ENCODE data around the gene SLC17A4. TPM values are rescaled to one million over a fixed set of nuclear protein-coding genes. Genes with fewer than 3 reads are reported as not detected.

Gene SLC17A4, protein sequence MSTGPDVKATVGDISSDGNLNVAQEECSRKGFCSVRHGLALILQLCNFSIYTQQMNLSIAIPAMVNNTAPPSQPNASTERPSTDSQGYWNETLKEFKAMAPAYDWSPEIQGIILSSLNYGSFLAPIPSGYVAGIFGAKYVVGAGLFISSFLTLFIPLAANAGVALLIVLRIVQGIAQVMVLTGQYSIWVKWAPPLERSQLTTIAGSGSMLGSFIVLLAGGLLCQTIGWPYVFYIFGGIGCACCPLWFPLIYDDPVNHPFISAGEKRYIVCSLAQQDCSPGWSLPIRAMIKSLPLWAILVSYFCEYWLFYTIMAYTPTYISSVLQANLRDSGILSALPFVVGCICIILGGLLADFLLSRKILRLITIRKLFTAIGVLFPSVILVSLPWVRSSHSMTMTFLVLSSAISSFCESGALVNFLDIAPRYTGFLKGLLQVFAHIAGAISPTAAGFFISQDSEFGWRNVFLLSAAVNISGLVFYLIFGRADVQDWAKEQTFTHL
- not detected in 2 replicates for total RNA-seq

DNA sequence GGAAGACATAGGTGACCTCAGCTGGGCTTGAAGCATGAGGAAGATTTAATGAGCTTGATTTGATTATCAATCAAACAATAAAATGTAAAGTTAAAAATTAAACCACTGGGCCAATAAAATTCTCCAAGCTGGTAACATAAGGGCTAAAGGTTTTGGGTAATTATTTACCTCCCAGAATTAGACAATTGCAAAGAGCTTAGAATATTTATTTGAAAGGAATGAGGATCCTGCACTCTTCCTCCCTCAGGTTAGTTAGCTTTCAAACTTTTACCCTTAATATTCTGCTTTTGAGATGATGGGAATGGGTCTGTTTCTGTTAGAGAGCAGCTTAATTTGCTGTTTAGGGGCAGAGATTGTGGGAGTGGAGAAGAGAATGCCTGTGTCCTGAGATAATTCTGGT, at the start of gene SLC17A4:
Gene SLC17A4, plus strand, starts transcription at position 208 of the 400 bp plus-strand sequence. CDS start 7,221 bp downstream, outside the sequence.
- no peak for DNase-seq (ENCODE audit: low read depth)
- TF ChIP-seq, protein P1, sequence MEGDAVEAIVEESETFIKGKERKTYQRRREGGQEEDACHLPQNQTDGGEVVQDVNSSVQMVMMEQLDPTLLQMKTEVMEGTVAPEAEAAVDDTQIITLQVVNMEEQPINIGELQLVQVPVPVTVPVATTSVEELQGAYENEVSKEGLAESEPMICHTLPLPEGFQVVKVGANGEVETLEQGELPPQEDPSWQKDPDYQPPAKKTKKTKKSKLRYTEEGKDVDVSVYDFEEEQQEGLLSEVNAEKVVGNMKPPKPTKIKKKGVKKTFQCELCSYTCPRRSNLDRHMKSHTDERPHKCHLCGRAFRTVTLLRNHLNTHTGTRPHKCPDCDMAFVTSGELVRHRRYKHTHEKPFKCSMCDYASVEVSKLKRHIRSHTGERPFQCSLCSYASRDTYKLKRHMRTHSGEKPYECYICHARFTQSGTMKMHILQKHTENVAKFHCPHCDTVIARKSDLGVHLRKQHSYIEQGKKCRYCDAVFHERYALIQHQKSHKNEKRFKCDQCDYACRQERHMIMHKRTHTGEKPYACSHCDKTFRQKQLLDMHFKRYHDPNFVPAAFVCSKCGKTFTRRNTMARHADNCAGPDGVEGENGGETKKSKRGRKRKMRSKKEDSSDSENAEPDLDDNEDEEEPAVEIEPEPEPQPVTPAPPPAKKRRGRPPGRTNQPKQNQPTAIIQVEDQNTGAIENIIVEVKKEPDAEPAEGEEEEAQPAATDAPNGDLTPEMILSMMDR (conservative IDR thresholded peaks at IDR 0.05; ENCODE audit: low read depth, low read length): no peak
- peak within 1 kb of the TSS; percentile 24 for H3K4me3 ChIP-seq (ENCODE audit: low read depth, low read length)

DNA sequence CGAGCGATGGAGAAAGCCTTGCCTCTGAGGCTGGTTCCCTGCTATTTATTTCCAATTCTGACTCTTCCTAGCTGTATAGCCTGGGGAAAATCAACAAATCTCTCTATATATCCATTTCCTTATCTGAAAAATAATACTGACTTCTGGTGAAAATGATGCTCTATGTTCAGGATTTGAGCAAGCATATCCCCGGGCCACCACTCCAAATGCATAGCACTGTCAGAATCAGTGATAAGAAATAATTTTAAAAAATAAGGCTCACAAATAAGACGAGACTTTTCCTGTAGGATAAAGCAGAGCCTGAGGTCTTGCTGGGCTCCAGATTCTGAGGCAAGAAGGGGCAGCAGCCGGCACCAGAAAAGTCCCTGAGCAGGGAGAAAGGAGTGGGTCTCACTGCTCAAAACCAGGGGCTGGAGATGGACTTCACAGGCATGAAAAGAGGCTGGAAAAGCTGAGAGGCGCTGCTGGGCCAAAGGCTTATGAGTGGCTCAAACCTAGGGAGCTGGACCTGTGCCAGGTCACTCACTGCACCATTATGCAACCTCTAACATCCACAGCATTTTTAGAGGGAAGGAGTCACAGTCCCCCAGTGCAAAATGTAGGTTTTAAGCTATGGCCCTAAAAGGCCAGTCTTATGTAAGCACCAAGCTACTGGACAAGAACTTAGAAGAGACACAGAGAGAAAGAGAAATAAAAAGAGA, 48.1 kb upstream of the SLC17A4 start:
- H3K4me3 ChIP-seq (ENCODE audit: low read depth, low read length): no peak overlapping the region
- peak; percentile 6 for DNase-seq (ENCODE audit: low read depth)
- TF ChIP-seq, protein P1 (conservative IDR thresholded peaks at IDR 0.05; ENCODE audit: low read depth, low read length): no peak

DNA sequence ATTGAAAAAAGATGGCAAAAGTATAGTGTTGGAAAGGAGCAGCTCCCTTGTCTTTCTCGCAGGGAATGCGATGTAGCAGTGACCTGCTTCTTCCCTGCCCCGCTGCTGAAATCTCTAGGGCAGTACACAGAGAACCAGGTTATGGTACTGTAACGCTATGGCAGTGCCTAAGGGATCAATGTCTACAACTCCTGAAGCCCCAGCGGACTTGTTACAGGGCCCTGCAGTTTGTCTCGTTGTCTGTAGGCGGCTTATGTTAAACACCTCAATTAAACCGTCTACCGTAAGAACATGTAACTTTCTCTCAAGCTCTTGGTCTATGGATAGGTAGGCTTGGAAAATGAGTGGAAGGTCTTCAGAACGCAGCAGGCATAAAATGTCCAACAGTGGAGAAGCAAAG, 44.8 kb upstream of the SLC17A4 start:
- TF ChIP-seq, protein P1 (conservative IDR thresholded peaks at IDR 0.05; ENCODE audit: low read depth, low read length): no peak
- DNase-seq (ENCODE audit: low read depth): no peak
- no peak overlapping the region for H3K4me3 ChIP-seq (ENCODE audit: low read depth, low read length)

DNA sequence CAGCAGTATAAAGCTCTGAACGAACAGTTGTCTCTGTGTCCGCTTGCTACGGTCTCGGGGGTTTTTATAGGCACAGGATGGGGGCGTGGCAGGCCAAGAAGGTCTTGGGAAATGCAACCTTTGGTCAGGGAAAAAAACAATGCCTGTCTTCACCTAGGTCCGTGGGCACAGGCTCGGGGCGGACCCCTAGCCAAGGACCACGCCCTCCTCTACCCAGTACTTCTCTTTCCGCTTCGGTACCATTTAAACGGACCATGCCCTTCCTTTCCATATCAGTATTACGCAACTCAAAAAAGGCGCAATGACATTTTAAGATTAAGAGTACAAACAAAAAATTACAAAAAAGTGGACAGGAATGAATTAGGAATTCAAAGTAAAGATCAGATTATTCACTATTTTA, 44.3 kb upstream of the SLC17A4 start:
- TF ChIP-seq, protein P1 (conservative IDR thresholded peaks at IDR 0.05; ENCODE audit: low read depth, low read length): no peak

DNA sequence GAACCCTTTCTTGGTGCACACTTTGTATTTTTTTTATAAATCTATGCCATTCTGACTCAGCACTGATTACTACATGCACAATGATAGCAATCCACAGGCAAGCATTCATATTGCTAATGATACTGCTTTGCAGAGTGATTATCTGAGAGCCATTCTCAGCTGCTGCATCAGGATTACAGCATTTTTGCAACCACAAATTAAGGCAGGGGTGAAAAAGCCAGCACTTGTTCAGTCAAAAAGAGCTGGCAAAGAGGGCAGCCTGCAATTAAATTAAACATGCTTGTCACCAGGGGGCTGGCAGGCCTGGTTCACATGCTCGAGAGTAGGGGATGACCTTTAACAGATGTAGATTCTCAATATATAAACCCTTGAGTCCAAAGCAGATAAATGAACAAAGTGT, 40.7 kb upstream of the SLC17A4 start:
- no peak overlapping the region for H3K4me3 ChIP-seq (ENCODE audit: low read depth, low read length)
- TF ChIP-seq, protein P1 (conservative IDR thresholded peaks at IDR 0.05; ENCODE audit: low read depth, low read length): no peak
- DNase-seq (ENCODE audit: low read depth): no peak

More for the DNA sequence above, 44.3 kb upstream of the SLC17A4 start:
- no peak overlapping the region for H3K4me3 ChIP-seq (ENCODE audit: low read depth, low read length)
- no peak for DNase-seq (ENCODE audit: low read depth)

DNA sequence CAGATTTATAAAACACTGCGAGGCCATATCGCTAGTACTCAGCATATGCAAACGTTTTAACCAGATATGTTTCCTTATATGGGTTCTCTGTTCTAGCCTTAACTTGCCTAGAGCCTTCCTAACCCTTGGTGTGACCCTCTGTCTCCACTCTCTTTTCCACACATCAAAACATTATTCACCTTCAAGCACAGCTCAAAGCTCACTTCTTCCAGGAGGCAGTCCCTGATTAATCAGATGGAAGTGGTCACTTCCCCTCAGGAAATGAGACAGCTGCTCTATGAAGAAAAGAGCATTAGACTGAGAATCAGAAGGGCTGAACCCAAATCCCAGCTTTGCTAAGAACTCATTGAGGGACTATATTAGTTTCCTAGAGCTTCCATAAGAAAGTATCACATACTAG, 39.8 kb upstream of the SLC17A4 start:
- DNase-seq (ENCODE audit: low read depth): no peak
- no peak overlapping the region for H3K4me3 ChIP-seq (ENCODE audit: low read depth, low read length)
- TF ChIP-seq, protein P1 (conservative IDR thresholded peaks at IDR 0.05; ENCODE audit: low read depth, low read length): no peak

Data from epithelial cell of proximal tubule (primary cell).